GF-D8 (cell line): ENCODE results near the gene FUS.
"Not testable (repeated sequence)": the region's sequence is repeated elsewhere in the genome, so short reads cannot be mapped to it uniquely, and the experiment has no call there.

Experiments used
- DNase-seq: peaks from one replicate; lab custom pipeline; 2025; lab: John Stamatoyannopoulos, UW

The FUS gene

DNA sequence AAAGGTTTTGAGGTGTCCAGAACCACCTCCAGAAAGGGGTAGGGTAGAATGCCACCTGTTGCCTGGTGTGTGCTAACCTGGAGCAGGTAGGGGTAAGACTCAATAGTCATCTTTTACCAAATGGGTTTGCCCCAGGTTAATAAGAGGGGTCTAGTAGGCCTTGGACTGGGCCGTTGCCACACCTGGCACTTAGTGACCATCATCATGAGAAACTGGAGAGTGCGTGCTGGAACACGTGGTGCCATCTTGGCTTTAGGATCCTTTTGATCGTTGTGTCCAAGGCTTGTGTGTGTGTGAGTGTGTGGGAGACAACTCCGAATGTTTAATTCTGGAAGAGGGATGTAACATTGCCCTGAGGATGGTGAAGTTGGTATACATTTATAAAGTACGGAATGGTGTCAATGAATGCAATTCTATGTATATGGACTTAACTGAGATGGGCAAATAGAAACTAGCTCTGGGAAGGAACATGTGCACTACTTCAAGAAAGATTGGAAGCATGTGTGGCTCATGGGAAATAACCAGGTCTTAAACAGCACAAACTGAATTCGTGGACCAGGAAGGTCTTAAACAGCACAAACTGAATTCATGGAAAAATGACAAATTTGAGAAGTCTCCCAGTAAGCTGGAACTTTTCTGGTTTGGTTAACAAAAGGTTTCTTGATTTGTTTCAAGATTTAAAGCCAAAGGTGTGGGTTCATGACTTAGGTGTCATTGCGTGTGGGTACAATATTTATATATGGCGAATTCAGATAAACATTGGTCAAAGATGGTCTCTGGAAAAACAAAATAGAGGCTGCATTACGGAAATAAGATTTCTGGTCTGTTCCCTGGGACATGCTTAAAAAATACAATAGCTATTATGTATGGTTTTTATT, 7.2 kb downstream of the FUS start:
- no peak for DNase-seq

DNA sequence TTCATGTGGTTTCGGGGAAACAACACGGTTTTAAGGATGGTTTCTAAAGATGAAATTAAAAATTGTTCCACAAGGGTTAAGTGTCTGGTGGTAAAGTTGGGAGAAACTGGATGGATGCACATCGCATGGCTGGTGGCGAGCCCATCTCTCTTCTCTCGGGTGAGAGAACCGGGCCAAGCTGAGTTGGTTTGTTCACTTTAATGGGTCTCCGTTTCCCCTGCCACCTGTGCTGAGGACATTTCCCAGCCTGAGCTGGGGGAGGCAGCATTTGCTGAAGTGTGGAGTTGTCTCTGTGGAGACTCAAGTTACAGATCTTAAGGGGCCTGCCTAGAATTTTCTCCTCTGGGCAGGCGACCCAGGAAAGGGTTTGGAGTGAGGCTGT, 7.9 kb downstream of the FUS start:
- DNase-seq = no peak

DNA sequence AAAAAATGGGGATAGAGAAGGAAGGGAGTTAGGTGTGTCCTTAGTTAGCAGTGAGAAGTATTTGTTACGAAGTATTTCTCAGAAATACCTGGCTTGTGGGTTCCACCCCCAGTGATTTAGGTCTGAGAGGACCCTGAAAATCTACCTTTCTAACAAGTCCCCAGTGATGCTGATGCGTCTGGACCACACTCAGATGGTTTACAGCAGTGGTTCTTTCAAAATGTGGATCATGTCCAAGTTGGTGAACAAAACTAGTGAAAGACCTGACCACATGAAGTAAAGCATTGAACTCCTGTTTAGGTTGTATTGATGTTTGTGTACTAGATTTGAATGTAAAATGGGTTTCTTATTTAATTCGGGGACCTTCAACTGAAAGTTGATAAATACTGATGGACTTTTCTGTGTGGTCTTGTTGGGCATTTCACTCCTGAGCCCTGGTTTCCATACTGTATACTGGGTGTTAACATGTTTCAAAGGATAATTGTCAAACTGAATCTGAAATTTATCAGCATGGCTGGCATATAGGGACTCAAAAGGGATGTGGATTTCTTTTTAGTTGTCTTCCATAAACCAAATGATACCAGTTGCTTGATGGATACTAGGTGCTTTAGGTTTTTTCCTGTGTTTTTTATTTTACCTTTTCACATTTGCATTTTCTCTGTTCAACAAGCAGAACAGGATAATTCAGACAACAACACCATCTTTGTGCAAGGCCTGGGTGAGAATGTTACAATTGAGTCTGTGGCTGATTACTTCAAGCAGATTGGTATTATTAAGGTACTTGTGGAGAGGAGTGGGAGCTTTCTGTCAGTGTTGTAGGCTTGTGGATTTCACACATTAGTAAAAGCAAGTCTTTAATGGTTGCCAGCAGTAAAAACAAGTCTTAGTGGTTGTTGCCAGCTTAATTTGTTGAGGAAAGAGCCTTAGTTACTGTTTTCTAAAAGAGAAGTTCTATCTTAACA, 8.8 kb downstream of the FUS start:
- no peak for DNase-seq

DNA sequence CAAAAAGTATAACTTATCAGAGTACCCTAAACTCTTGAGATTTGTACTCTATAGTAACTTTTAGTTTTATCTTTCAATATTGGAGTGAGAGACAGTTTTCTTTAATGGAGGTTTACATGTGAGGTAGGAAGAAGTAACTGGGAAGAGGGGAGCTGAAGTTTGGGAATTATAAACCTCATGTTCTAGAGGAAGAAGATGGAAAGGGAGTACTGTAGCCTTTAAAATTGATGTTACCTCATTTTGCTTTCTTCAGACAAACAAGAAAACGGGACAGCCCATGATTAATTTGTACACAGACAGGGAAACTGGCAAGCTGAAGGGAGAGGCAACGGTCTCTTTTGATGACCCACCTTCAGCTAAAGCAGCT, 9.5 kb downstream of the FUS start:
- no peak for DNase-seq

DNA sequence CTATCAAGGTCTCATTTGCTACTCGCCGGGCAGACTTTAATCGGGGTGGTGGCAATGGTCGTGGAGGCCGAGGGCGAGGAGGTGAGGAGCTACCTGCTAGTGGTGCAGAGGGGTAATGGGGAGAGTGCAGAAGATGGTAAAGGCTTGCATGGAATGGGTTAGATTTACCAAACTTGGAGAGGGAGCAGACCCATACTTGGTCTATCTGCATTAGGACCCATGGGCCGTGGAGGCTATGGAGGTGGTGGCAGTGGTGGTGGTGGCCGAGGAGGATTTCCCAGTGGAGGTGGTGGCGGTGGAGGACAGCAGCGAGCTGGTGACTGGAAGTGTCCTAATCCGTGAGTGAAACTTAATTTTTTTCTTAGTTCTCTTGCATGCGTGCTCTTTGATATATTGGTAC, 10.1 kb downstream of the FUS start:
- no peak for DNase-seq

DNA sequence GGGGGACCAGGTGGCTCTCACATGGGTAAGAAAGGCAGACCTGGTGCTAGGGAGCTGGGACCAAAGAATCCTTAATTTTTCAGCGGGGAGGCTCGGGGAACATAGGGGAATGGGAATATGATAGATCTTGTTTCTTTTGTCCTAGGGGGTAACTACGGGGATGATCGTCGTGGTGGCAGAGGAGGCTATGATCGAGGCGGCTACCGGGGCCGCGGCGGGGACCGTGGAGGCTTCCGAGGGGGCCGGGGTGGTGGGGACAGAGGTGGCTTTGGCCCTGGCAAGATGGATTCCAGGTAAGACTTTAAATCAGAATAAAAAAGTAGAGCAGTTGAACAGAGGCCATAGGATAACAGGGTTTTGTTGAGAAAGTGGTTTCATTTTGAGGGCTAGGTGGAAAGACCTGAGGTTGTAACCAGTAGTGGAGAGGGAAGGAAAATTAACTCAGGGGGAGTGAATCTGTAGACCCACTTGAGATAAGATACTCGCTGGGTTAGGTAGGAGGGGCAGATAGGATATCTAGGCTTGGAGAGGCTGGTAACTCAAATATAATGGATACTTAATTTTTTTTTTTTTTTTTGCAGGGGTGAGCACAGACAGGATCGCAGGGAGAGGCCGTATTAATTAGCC, 11.0 kb downstream of the FUS start:
- DNase-seq = no peak

DNA sequence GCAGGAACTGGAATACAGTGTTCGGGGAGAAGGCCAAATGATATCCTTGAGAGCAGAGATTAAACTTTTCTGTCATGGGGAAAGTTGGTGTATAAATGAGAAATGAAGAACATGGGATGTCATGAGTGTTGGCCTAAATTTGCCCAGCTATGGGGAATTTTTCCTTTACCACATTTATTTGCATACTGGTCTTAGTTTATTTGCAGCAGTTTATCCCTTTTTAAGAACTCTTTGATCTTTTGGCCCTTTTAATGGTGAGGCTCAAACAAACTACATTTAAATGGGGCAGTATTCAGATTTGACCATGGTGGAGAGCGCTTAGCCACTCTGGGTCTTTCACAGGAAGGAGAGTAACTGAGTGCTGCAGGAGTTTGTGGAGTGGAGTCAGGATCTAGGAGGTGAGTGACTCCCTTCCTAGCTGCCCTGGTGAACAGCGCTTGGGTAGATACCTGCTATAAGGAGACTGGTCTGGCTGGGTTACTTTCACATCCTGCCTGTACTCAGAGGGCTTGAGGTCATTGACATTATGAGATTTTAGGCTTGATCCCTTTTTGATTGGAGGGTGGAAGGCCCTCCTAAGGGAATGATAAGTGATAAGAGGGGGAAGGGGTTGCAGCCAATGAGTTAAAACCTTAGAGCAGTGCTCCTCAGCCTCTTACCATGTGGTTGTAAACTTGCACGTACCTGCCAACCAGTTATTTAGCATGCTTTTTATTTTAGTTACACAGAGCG, 11.9 kb downstream of the FUS start:
- DNase-seq = no peak

DNA sequence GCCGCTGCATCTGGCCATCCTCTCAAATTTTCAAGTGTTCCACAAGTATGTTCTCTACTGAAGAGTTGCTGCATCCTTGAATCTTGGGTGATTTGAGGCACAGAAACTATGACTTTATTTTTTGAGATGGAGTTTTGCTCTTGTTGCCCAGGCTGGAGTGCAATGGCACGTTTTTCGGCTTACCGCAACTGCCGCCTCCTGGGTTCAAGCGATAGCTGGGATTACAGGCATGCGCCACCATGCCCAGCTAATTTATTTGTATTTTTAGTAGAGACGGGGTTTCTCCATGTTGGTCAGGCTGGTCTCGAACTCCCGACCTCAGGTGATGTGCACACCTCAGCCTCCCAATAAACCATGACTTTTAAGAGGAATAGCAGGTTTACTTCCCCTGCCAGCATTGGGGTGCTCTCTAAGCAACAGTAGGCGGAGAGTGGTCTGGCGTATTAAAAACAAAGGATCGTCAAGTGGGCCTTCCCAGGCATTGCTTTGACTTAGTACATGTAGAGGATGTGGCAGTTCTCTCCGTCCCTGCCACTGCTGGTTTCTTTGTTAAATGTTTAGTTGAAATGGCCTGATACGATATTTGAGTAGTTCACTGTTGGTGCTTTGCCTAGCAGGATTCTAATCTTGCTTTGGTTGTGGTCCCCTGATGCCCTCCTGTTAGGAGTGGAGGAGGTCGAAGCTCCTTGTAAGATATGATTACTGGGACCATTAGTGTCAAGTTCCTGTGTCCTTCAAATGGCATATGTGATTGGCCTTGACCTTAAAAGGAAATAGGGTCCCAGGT, 13.1 kb downstream of the FUS start:
- DNase-seq = no peak

DNA sequence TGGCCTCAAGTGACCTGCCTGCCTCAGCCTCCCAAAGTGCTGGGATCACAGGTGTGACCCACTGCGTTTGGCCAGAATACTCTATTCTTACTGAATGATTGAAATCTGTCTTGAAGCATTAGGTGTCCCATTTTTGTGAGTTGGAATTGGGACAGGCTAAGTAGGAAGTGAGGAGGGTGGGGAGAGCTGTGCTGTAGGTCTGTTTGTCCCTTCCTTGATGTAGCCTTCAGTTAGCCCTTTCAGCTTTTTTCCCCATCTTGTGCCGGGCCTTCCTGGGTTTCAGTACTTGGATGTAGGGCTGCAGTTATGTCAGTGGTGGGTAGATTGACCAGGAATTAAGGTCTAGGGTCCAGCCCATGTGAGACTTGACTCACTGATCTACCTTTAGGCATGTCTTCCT, 13.9 kb downstream of the FUS start:
- DNase-seq = no peak

DNA sequence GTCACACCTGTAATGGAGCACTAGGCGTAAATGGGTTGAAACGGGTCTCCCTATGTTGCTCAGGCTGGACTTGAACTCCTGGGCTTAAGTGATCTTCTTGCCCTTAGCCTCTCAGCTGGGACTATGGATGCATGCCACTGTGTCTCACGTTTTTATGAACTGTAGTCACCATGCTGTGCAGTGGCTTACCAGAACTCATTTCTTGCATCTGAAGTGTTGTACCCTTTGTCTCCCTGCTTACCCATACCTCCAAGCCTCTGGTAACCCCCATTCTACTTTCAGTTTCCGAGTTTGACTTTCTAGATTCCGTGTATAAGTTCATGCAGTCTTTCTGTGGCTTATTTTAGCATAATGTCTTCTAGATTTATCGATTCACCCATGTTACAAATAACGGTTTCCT, 15.0 kb downstream of the FUS start:
- DNase-seq = no peak

DNA sequence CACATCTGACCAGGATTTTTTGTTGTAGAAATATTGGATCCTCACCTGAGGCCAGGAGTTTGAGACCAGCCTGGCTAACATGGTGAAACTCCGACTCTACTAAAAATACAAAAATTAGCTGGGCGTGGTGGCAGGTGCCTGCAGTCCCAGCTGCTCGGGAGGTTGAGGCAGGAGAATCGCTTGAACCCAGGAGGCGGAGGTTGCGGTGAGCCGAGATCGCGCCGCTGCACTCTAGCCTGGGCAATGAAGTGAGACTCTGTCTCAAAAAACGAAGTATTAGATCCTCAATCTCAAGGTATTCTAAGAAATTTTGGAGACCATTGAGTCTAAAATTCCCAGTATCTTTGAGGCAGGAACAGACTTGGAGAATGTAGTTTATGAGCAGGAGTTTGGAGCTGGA, 15.9 kb downstream of the FUS start:
- DNase-seq = not testable (repeated sequence)

DNA sequence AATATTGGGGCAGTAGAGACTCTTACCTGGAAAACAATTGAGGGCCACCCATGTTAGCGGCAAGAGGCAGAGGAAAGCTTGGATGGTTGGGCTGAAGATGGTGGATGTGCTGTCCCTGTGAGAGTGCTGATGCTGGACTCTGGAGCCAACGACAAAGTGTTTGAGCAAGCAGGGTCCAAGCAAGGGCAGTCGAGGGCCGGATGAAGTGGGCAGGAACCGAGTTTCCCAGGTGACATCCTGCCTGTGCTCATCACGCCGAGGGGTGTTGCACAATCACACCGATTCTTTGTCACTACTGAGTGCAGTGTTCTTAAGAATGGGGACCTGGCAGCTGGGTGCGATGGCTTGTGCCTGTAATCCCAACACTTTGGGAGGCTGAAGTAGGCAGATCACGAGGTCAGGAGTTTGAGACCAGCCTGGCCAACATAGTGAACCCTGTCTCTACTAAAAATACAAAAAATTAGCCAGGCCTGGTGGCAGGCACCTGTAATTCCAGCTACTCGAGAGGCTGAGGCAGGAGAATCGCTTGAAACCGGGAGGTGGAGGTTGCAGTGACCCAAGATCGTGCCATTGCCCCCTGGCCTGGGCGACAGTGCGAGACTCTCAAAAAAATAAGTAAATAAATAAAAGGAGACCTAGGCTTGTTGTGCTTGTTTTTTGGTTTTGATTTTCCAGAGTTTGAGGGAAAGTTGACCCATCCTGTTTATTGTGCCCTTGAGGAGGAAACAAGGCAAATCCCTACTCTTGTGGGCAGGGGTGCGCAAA, 16.6 kb downstream of the FUS start:
- DNase-seq = no peak

DNA sequence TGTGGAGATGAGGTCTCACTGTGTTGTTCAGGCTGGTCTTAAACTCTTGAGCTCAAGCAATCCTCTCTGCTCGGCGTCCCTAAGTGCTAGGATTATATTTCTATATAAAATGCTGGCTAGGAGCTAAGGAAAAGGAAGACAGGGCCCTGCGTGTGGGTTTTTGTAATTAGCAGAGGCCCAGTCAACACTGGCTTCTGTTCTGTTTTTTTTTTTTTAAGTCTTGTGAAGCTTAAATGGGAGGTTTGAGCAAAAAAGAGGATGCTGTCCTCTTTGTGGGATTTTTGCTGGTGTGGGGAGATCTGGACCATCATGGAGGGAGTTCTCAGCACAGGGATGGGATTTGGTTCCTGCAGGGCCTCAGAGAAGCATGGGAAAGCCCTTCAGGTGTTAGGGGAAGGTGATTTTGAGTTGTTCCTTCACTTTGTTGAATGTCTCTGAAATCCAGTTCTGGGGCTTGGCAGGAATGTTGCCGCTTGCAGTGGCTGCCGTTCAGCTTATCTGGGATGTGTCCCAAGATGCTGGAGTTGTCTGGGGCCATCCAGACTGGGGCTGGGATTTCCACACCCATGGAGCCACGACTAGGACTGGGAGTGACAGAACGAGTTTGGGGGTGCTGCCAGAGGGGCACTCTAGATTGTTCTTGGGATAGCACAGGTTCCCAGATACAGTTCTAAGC, 18.4 kb downstream of the FUS start:
- no peak for DNase-seq

DNA sequence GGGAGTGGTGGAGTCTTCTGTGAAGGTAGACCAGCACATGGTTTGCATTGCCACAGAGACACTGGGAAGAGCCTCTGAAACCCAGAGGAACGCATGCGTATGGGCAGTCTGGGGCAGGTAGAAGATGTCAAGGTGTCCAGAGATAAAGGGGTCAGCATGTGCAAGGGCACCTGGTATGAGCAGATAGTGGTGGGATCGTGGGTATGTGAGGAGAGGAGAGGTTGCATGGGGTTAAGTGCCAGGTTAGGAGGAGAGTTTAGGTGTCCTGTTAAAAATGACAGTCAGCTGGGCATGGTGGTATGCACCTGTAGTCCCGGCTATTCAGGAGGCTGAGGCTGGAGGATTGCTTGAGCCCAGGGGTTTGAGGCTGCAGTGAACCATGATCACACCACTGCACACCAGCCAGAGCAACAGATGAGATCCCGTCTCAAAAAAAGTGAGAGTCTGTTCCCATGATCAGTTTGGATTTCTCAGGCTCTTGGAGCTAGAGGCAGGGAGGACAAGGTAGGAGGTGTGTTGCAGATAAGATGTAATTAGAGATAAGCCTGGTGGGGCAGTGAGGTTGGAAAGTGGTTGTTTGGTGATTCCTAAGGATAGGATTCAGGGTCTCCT, 19.6 kb downstream of the FUS start:
- DNase-seq = no peak

DNA sequence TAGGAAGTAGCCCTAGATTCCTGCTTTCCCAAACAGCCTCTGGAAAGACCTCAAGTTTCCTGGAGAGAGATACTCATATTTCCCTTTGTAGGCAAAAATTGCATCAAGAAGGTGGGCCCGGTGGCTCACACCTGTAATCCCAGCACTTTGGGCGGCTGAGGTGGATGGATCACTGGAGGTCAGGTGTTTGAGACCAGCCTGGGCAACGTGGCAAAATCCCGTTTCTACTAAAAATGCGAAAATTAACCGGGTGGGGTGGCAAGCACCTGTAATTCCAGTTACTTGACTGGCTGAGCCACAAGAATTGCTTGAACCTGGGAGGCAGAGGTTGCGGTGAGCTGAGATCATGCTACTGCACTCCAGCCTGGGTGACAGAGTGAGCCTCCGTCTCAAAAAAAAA, 20.2 kb downstream of the FUS start:
- not testable (repeated sequence) for DNase-seq

DNA sequence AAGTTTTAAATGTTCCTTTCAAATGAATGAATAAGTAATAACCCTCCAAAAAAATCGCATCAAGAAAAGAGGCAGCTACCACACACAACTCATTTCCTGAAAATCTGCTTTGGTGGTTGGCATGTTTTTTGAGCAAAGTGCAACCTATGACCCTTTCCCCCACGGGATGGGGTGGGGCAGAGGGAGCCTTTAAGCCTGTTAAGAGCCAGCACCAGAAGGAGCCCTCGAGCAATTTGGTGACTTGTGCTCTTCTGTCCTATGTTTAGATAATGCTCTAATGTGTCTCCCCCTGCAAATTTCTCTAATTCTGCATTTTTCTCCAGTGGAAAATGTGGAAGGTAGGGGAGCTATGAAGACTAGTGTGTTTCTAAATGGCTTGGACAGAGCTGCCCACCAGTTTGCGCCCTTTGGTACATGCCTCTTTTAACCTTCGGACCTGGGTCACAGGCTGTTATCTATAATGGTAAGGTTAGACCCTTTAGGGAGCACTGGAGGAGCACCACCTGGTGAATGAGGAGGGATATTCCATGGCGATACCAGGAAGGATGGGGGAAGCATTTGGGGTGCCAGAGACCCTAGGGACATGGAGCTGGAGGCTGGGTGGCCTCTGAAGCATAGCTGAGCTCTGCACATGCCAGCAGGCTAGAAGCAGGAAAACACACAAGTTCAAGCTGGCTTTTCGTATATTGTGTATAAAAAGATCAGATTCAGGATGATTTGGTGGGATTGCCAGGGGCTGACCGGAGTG, 21.1 kb downstream of the FUS start:
- DNase-seq = no peak

DNA sequence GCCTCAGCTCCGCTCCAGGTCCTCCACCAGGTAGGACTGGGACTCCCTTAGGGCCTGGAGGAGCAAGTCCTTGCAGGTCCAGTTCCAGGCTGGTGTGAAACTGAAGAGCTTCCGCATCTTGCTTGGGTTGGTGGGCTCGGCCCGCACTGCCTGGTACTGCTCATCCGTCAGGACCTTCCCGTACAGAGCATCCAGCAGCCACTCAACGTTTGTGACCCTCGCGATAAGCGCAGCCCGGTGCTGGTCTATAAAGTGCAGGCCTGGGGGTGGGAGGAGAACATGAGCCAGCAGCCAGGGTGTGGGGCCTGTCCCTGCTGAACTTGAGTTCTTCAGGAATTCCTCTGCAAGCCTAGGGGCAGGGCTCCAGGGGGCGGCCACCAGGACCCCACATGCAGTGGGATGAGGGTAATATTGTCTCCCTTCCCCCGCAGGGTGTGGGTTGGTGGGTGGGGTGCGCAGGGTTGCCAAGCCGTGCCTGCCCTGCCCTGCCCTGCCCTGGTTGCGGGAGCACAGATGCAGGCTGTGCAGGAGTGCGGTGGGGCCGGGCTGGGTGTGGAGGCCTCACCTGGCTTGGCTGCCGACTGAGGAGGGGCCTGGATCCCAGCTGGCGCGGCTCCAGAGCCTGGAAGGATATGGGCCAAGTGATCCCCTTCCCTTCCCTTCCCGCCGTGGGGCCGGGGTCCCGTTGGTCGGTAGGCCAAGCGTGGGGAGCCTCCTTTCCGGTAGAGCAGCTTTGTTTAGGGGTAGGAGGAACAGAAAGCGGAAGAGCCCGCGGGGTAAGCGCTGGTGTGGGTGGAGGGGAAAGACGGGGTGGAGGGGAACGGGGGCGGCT, 21.9 kb downstream of the FUS start:
- peak; percentile 33 for DNase-seq
